NCI-H82 treated with DMSO at 0.1 percent for 48 hours (cell line): ENCODE data around the gene CYP2W1.

ENCODE experiments used
- DNase-seq: peaks from one replicate; lab custom pipeline; 2025; ENCODE audit not compliant: unreplicated experiment; lab: John Stamatoyannopoulos, UW

Gene CYP2W1

DNA sequence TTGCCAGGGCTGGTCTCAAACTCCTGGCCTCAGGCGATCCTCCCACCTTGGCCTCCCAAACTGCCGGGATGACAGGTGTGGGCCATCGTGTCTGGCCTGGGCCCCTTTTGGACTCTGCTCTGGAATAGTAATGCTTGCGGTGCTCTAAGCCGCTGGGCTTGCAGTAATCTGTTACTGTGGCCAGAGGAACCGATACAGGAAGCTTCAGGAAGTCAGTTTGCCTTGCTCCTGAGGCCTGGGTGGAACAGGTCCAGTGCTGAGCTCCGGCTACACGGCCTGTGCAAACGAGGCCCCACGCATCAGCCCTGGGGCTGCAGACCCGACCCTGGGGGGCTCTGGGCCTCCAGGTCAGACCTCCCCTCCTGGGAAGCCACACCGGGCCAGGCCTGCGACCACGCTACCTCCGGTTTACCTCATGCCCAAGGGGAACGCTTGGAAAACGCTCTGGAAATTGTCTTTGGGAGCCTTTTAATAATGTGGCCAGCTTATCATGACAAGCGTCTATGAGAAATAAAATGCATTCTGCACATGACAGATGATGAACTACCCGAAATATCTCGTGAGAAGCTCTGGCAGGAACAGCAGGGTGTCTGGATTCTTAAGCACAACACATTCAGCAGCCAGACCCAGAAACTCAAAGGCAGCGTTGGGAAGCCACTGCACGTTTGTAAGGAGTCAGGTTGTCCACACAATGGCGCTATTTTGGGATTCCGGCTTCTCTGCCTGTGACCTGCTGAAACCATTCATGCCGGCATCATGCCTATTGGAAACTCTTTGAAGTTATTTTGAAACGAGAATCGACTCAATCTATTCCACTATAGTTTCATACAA is 18.4 kb upstream of the CYP2W1 start:
- DNase-seq: no peak

DNA sequence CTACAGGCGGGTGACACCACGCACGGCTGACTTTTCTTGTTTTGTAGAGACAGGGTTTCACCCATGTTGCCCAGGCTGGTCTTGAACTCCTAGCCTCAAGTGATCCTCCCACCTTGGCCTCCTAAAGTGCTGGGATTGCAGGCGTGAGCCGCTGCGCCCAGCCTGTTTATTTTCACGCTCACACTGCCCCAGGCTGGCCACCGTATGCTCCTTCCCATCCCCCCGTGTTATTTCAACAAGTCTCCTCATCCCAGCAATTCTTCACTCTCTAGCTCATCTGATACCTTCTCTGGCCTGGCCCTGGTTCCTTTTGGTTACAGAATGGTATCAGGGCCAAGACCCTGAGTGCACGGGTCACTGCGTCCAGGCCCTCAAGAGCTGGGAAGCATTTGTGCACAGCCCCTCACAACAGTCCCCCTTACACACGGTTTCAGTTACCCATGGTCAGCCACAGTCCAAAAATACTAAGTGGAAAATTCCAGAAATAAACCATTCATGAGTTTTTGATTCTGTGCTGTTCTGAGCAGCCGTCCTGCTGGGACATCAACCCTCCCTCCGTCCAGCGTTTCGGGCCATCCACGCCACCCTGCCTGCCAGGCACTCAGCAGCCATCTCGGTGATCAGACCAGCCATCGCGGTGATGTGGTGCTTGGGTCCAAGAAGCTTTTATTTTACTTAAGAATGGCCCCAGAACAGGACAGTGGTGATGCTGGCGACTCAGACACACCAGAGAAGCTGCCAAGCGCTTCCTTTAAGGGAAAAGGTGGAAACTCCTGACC is 16.5 kb upstream of the CYP2W1 start:
- no peak for DNase-seq

DNA sequence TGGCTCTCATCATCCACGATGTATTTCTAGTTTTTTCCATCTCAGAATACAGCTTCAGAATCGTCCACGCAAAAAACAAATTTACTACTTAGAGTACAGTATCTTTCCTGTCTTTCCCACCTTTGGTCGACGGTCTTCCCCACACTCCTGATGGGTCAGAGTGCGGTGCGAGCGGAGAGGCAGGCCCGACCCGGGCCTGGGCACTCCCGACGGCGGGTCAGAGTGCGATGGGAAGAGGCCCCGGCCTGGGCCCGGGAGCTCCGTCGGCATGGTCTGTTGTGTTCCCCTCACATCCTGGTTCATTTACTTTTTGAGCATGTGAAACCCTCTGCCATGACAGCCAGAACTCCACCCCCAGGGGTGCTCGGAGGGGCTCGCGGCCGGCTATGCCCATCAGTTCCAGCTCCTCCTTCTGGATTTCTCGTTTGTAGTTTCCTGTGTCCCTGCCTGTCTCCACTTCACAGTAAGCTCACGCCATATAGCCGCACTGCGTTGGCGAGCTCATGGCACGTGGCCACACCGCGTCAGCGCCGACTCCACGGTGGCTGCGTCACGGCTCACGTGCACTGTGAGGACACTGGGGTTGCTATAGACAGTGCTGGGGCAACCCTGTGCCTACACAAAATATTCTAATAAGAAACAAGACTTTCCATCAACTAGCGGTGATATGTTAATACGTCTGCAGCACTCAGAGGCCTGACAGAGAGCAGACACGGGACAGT is 15.5 kb upstream of the CYP2W1 start:
- DNase-seq: no peak

DNA sequence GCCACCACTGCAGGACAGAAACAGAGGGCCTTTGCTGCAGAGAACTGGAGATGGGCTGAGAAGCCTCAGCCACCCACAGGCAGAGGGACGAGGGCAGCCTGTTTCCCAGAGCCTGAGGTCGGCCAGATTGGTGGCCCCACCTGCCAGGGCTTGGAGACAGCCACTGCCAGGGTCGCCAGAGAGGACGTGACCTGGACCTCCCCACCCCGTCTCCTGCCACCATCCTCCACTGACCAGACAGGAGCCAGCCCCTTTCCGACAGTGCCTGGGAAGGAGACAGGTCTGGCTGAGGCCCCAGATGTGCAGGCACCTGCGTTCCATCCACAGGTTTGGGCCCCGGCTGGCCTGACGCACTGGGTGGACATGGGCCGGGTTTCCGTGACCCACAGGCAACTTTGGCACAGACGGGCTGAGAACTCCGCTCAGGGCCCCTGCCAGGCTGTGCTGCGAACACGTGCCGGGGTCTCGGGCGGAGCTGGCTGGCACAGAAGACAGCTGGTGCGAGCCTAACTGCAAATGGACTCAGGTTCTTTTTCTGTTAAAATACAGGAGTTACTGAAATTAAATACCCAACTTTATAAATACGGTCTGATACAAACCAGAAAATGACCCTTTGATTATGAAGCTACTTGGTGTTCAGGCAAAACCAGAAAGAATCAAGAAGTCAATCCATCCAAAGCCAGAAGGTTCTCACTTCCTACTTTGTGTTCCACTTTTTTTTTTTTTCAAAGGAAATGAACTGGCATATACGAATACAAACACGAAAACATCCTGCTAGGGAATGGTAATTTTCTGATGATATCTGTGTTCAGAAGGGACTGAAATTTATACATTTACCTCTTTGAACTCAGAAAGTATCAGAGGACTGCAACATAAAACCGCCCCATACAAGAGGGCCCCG is 14.5 kb upstream of the CYP2W1 start:
- DNase-seq: no peak

DNA sequence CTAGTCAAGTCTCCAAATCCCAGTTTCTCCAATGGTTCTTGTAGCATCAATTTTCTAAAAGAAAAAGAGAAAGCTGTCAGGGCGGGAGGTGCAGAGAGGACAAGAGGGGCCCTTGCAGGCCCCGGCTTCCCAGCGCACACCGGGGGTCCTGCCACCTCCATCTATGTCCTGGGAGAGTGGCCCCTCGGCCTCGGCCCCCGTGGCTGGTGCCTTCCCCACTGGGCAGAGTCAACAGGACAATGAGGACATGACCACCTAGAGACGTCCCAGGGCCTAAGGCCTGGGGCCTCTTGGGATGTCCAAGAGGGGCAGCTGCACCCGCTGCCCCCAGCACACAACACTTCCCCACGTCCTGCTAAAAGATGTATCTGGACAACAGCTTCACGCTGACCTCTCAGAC is 13.6 kb upstream of the CYP2W1 start:
- no peak for DNase-seq

DNA sequence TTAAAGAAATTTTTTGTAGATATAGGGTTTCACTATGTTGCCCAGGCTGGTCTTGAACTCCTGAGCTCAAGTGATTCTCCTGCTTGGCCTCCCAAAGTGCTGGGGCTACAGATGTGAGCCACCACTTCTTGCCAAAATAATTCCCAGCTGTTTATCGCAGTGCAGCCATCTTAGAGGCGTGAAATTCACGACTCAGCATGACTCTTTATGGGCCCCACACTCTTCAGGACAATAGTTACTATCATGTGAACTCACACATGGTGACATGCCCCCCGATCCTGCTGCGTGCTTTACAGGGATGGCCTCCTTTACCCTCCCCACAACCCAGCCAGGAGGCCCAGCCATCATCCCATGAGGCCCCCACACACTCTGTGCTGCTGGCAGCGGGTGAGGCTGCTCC is 12.2 kb upstream of the CYP2W1 start:
- no peak for DNase-seq

DNA sequence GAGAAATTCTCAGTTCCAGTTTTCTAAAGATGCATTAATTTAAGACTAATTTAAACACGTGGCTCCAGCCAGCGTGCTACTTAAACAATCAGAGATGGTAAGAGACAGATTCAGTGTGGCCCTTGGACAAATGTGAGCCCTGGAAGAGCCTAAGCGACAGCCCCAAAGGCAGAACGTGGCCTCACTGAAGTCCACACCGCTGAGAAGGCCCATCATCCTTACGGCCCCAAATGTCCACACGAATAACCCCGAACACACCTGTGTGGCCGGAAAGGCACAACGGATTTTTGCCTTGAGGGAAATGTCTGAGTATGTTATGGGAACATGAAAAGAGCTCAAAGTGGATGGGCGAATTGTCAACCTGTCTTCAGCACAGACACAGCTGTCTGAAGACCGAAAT is 10.9 kb upstream of the CYP2W1 start:
- no peak for DNase-seq

DNA sequence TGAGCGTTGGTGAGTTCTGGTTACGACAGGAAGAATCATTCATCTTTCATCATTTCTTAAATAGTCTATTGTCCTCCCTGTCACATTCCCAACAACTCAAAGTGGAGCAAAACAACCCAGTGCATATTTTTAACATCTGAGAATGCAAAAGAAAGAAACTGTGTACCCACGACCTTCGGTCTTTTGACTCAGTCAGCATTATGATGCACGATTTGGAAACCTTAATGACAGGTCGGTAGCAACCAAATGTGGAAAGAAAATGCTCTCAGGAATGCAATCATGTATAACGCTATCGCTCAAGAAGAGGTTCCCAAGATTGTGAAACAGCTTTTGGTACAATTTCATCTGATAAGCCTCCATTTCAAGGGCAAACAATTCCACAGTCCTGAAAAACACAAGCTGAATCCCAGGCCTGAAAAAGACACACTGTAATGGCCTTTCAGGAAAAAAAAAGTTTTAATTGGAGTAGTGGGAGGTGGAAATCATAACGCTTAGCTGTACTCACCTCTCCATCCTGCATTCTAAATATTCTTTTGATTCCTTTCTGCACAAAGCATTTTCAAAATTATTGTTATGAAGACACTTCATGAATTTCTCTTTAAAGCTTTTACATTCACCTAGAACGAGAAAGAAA is 10.2 kb upstream of the CYP2W1 start:
- DNase-seq: no peak

DNA sequence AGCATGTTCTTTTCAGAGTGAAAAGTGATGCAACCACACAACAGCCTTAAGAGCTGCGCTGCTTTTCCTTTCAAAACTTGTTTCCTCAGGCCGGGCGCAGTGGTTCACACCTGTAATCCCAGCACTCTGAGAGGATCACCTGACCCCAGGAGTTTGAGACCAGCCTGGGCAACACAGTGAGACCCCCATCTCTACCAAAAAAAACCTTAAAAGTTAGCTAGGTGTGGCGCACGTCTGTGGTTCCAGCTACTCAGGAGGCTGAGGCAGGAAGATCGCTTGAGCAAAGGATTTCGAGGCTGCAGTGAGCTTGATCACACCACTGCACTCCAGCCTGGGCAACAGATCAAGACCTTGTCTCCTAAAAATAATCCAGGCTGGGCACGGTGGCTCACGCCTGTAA is 9.7 kb upstream of the CYP2W1 start:
- no peak for DNase-seq

DNA sequence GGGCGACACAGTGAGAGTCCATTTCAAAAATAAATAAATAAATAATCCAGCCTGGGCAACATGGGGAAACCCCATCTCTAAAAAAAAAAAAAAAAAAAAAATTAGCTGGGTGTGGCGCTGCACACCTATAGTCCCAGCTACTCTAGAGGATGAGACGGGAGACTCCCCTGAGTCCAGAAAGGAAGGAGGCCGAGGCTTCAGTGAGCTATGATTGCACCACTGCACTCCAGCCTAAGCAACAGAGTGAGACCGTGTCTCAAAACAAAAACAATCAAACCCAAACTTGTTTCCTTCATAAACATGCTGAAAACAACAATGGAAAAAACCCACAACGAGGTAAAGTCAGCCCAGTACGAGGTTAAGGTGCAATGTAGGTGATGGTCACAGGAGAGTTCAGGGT is 8.8 kb upstream of the CYP2W1 start:
- no peak for DNase-seq

DNA sequence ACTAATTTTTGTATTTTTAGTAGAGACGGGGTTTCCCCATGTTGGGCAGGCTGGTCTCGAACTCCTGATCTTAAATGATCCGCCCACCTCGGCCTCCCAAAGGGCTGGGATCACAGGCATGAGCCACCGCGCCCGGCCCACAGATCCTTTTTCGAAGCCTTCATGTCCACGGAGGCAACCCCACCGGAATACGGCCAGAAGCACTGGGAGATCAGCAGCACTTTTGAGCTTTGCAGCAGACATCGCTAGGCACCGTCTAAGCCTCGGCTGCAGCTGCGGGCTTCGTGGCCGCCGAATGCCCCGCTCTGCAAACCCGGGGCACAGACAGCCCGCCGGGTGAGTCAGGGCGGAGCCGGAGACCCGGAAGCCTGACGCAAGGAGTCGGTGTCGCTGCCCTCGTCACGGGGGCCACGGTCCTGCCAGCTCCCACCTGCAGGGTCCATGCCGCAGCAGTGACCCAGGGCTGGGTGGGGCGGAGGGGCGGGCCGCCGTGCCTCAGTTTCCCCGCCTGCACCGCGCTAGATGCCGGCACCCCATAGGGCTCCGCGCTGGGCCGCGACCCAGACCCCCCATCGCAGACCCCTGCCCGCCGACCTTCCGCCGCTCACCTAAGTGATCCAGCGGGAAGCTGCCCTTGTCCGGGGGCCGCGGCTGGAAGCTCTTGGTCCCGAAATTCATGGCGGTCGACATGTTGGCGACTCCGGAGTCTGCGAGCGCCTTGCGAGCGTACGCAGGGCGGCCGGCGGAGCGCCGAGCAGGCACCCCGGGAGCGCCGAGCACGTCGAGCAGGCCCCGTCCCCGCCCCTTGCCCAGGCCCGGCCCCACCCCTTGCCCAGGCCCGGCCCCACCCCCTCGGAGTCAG is 7.9 kb upstream of the CYP2W1 start, which contains the start of gene COX19:
COX19 (minus strand) TSS at position 730 of the 862 bp plus-strand sequence; CDS start at position 690, 40 bp downstream.
- DNase-seq: peak; percentile 45

DNA sequence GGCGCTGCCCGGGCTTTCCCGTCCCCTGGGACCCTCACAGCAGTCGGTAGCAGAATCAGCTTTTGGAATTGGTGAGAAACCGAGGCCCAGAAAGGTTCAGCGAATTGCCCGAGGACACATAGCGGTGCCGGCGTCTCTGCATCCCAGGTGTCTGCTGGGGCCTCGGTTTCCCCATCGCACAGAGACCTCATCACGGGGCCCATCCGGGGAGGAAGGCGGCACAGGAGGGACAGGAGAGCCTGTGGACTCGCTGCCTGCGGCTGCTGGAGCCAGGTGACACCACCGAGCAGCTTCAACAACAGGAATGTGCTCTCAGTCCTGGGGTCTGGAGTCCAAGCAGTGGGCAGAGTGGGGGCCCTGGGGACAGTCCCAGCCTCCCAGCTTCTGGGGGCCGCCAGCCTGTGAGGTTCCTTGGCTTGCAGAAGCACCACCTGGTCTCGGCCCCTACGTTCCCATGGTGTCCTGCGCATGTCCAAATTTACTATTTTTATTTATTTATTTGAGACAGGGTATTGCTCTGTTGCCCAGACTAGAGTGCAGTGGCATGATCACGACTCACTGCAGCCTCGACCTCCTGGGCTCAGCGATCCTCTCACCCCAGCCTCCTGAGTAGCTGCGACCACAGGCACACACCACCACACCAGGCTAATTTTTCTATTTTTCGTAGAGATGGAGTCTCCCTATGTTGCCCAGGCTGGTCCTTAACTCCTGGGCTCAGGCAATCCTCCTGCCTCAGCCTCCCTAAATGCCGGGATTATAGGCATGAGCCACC is 7.1 kb upstream of the CYP2W1 start:
- no peak for DNase-seq

DNA sequence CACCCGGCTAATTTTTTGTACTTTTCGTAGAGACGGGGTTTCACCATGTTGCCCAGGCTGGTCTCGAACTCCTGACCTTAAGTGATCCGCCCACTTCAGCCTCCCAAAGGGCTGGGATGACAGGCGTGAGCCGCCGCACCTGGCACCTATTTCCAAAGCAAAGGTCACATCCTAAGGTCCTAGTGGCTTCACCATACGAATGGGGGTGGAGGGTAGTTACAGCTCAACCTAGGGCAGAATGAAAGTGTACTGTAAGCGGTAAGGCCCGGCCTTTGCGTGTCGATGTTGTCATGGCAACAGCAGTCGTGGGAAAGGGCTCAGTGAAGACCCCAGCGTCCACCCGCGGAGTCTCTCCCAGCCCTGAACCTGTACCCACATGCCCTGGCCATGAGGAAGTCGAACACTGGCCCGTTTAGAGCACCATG is 6.1 kb upstream of the CYP2W1 start:
- no peak for DNase-seq

DNA sequence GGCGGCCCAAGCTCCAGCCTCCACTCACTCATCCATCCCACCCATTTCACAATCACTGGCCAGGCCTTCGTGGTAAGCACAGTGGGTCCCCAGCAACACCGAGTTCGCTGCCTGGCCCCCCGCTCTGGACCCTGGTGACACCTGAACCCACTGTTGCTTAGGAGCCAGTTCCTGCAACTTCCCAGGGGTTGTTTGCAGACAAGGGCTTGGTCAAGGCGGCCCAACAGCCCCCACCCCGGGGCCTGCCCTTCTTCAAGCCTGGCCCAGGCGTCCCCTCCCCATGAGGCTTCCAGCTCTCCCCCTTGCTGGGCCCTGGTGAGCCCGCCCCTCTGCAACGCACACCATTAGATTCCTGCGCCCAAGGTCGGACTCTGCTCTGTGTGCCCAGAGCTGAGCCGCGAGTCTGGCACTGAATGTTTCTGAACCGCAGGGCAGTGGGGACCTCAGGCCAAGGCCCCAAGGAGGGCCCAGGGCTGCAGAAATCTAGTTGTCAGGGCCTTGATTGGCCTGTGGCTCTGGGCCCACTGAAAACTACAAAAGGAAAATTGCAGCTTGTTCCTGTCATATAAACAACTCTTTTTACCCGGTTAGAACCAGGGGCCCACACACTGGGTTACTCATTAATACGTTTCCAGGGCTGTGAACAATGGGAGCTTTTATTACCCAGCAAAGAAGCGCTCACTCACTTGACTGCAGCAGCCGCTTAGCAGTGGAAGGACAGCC is 5.5 kb upstream of the CYP2W1 start:
- no peak for DNase-seq

DNA sequence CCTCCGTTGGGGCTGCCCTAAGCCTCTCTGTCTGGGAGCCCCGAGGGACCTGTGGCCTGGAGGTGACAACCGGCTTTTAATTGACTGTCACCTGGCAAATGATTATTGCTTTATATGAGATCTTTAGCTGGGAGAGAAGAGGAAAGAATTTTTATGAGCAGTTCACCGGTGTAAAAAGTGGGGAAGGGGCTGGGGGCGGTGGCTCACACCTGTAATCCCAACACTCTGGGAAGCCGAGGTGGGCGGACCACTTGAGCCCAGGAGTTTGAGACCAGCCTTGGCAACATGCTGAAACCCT is 5.0 kb upstream of the CYP2W1 start:
- DNase-seq: no peak

DNA sequence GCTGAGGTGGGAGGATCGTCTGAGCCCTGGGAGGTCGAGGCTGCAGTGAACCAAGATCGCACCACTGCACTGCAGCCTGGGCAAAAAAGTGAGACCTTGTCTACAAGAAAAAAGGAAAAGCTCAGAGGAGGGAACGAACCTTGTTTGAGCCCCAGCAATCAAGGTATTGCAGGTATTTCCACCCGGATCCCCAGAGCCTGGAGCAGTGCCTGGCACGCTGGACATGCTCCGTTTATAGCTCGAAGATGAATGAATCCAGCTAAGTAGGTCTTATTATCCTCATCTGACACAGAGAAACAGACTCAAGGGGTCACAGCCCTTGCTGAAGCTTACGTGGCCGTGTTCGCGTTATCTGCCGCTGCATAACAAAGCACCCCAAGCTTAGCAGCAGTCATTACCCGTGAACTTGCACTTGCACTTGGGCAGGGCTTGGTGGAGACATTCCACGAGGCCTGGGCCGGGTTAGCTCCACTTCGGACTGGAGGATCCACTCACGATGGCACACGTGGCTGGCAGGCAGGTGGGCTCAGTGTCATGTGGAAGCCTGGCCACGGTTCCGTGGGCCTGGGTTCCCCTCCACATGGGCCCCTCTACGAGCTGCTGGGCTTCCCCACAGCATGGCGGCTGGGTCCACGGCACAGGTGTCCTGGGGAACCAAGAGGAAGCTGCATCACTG is 4.4 kb upstream of the CYP2W1 start:
- DNase-seq: no peak

DNA sequence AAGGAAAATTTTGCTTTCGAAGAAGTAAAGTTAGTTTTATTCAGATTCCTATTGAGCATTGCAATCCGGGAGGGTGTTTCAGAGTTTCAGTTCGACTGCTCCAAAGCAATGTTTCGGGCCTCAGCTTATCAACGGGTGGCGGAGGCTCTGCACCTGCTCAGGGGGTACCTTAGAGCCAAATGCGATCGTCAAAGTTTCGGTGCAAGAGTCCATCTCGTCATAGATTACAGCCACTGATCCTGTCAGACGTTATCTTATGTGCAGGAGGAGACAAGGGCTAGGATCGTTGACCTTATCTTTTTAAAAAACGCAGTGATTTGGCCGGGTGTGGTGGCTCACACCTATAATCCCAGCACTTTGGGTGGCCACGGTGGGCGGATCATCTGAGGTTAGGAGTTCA is 3.8 kb upstream of the CYP2W1 start:
- no peak for DNase-seq
